ENCODE data around the gene SRGN. TPM values are rescaled to one million over a fixed set of nuclear protein-coding genes. Genes with fewer than 3 reads are reported as not detected.
"Not testable (repeated sequence)": the region's sequence is repeated elsewhere in the genome, so short reads cannot be mapped to it uniquely, and the experiment has no call there.

Gene SRGN, protein sequence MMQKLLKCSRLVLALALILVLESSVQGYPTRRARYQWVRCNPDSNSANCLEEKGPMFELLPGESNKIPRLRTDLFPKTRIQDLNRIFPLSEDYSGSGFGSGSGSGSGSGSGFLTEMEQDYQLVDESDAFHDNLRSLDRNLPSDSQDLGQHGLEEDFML
- 10 to 100 TPM; 17.2 to 24.9 (median 21.2) TPM for total RNA-seq

DNA sequence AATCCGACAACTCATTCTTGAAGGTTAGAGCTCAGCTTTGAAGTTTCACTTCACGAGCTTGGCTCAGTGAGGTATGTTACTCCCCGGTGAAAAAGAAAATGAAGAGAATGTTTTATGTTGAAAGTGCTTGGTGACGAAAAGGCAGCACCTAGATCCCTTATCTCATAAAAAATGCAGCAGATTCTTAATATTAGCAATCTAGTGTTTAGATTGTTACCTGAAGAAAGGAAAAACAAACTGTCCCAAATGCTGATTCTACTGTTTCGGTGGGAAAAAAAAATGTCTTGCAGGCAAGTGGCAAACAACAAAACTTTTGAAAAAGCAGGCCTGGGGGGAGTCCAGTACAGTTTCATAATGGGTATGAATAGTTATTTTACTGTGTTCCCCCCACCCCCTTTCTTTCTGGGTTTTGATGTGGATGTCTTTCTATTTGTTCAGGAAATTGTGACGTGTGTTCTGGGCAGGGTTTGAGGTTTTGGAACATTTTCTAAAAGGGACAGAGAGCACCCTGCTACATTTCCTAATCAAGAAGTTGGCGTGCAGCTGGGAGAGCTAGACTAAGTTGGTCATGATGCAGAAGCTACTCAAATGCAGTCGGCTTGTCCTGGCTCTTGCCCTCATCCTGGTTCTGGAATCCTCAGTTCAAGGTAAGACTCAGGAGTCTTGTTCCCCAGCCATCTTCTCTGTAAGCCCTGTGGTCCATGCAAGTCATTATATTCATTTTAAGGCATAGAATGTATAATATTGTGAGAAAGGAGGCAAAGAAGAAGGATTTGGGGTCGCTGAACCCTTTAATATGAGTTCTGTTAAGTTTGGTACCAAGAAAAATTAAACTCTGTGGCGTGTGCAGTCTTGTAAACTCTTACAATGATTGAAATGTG lies at the start of gene SRGN:
SRGN (plus strand) TSS at position 514 of the 881 bp plus-strand sequence; CDS start at position 569, 55 bp downstream.
- no peaks in the 10 kb centered on the region for H3K27me3 ChIP-seq
- H3K9me3 ChIP-seq: no peaks in the 10 kb centered on the region
- peak within 1 kb of the TSS; percentile 82 for H3K27ac ChIP-seq
- peaks cover 4% of the 10 kb centered on the region for H3K4me1 ChIP-seq
- H3K4me3 ChIP-seq: peak within 1 kb of the TSS; percentile 44
- TF ChIP-seq POLR2A (IDR thresholded peaks at IDR 0.05) (peak in 1 of 2 donors; percentile 84), POLR2AphosphoS5 (IDR thresholded peaks at IDR 0.05) (peak in 2 of 3 donors; percentile 15 to 87), EP300 (IDR thresholded peaks at IDR 0.05) (no peak)
- TF ChIP-seq, protein P1, sequence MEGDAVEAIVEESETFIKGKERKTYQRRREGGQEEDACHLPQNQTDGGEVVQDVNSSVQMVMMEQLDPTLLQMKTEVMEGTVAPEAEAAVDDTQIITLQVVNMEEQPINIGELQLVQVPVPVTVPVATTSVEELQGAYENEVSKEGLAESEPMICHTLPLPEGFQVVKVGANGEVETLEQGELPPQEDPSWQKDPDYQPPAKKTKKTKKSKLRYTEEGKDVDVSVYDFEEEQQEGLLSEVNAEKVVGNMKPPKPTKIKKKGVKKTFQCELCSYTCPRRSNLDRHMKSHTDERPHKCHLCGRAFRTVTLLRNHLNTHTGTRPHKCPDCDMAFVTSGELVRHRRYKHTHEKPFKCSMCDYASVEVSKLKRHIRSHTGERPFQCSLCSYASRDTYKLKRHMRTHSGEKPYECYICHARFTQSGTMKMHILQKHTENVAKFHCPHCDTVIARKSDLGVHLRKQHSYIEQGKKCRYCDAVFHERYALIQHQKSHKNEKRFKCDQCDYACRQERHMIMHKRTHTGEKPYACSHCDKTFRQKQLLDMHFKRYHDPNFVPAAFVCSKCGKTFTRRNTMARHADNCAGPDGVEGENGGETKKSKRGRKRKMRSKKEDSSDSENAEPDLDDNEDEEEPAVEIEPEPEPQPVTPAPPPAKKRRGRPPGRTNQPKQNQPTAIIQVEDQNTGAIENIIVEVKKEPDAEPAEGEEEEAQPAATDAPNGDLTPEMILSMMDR (IDR thresholded peaks at IDR 0.05): no peak
- no peaks in the 10 kb centered on the region for H3K36me3 ChIP-seq
- 42% methylated on average over 10 of the region's 10 CpGs for WGBS
- DNase-seq (ENCODE audit: low spot score in 2 of 2): peak; percentile 82 to 83

DNA sequence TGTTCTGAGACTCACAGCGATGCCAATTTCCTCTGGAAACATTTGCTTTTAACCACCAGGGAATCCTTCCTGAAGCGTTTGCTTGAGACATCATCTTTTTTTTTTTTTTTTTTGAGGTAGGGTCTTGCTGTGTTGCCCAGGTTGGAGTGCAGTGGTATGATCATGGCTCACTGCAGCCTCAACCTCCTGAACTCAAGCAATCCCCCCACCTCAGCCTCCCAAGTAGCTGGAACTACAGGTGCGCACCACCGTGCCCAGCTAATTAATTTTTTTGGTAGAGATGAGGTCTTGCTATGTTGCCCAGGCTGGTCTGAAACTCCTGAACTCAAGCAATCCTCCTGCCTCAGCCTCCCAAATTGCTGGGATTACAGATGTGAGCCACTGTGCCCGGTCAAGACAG lies 47.0 kb upstream of the SRGN start:
- DNase-seq (ENCODE audit: low spot score in 2 of 2); H3K4me3 ChIP-seq; H3K27me3 ChIP-seq; H3K9me3 ChIP-seq; H3K36me3 ChIP-seq; H3K27ac ChIP-seq; H3K4me1 ChIP-seq: not testable (repeated sequence)
- WGBS: 72% methylated on average over 5 of the region's 5 CpGs

DNA sequence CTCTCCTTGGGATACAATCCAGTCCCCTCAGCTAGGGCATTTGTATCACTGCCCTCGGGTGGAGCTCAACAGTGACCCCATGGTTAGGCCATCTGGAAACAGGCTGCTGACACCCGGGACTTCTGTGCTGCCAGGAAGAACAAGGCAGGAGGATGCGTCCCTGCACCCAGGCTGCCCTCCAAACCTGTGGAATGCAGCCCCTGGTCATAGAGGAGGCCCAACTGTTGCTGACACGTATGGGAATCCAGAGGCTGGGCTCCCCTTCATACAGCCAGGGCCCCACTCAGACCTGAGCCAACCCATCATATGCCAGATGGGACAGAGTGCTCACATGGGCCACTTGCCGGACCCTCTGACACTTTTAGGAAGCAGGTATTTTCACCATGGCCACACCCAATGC lies 45.5 kb upstream of the SRGN start:
- H3K27me3 ChIP-seq: no peaks in the 10 kb centered on the region
- no peak overlapping the region for H3K4me3 ChIP-seq
- no peak overlapping the region for H3K27ac ChIP-seq
- WGBS: no CpG with 5 or more reads among the region's 5 CpGs
- TF ChIP-seq POLR2AphosphoS5 (IDR thresholded peaks at IDR 0.05) (no peak), EP300 (IDR thresholded peaks at IDR 0.05) (no peak), POLR2A (IDR thresholded peaks at IDR 0.05) (no peak)
- TF ChIP-seq, protein P1 (IDR thresholded peaks at IDR 0.05): no peak
- H3K4me1 ChIP-seq: peaks cover 5% of the 10 kb centered on the region
- no peak for DNase-seq (ENCODE audit: low spot score in 2 of 2)
- no peaks in the 10 kb centered on the region for H3K36me3 ChIP-seq
- no peaks in the 10 kb centered on the region for H3K9me3 ChIP-seq

DNA sequence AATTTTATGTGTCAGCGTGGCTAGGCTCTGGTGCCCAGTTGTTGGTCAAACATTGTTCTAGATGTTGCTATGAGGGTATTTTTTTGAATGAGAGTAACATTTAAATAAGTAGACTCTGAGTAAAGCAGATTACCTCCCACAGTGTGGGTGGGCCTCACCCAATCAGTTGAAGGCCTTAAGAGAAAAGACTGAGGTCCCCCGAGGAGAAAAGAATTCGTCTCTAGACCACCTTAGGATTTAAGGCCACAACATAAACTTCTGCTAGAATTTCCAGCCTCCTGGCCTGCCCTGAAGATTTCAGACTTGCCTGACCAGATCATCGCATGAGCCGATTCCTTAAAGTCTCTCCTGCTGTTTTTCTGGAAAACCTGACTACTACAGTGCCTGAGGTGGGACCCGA lies 45.1 kb upstream of the SRGN start:
- Histone ChIP-seq H3K27ac (no peak overlapping the region), H3K4me3 (no peak overlapping the region), H3K27me3 (no peaks in the 10 kb centered on the region), H3K9me3 (no peaks in the 10 kb centered on the region), H3K36me3 (no peaks in the 10 kb centered on the region), H3K4me1 (peaks cover 5% of the 10 kb centered on the region)
- WGBS: 92% methylated on average over 6 of the region's 6 CpGs
- no peak for DNase-seq (ENCODE audit: low spot score in 2 of 2)
- TF ChIP-seq POLR2AphosphoS5 (IDR thresholded peaks at IDR 0.05) (no peak), POLR2A (IDR thresholded peaks at IDR 0.05) (no peak), EP300 (IDR thresholded peaks at IDR 0.05) (no peak)
- TF ChIP-seq, protein P1 (IDR thresholded peaks at IDR 0.05): no peak

DNA sequence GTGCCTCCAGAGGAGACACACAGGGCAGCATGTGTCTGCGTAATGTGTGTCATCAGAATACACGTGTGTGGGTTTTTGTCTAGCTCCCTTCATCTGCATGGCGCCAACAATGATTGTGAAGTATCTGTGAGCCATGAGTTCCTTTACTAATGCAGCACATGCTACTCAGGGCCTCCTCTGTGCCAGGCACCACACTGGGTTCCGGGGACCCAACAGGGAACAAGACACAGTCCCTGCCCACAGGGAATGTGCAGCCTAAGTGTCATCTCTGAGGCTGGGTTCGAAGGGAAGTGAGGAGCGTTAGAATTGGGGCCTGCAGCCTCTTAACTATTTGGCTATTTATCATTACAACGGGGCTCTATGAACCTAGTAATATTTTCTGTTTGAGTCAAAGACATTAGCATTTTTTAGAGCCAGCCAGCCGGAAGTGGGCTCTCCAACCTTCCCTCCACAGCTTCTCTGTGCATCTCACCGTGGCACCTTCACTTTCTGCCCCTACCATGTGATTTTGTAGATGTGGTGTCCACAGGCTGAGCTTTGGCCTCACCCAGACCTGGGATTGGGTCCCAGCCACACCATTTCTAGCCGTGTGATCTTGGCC lies 43.9 kb upstream of the SRGN start:
- TF ChIP-seq, protein P1 (IDR thresholded peaks at IDR 0.05): no peak
- TF ChIP-seq EP300 (IDR thresholded peaks at IDR 0.05) (no peak), POLR2AphosphoS5 (IDR thresholded peaks at IDR 0.05) (no peak), POLR2A (IDR thresholded peaks at IDR 0.05) (no peak)
- Histone ChIP-seq H3K27ac (no peak overlapping the region), H3K4me1 (peaks cover 8% of the 10 kb centered on the region), H3K27me3 (no peaks in the 10 kb centered on the region), H3K4me3 (no peak overlapping the region), H3K36me3 (no peaks in the 10 kb centered on the region), H3K9me3 (no peaks in the 10 kb centered on the region)
- WGBS: 69% methylated on average over 10 of the region's 10 CpGs
- no peak for DNase-seq (ENCODE audit: low spot score in 2 of 2)

All from suprapubic skin (tissue), 4 donors.